Inferior parietal cortex (tissue), 1 donor: ENCODE measurements around the gene OXNAD1.
A peak's percentile ranks its signal among the peaks of the same experiment; 100 is the strongest.

ENCODE experiments used
- DNase-seq: peaks from one replicate; pipeline ENCODE4 v3.0.0-alpha.2; 2016; ENCODE audit errors: extremely low spot score

The OXNAD1 gene, protein sequence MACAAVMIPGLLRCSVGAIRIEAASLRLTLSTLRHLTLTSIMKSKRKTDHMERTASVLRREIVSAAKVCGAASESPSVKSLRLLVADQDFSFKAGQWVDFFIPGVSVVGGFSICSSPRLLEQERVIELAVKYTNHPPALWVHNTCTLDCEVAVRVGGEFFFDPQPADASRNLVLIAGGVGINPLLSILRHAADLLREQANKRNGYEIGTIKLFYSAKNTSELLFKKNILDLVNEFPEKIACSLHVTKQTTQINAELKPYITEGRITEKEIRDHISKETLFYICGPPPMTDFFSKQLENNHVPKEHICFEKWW

DNA sequence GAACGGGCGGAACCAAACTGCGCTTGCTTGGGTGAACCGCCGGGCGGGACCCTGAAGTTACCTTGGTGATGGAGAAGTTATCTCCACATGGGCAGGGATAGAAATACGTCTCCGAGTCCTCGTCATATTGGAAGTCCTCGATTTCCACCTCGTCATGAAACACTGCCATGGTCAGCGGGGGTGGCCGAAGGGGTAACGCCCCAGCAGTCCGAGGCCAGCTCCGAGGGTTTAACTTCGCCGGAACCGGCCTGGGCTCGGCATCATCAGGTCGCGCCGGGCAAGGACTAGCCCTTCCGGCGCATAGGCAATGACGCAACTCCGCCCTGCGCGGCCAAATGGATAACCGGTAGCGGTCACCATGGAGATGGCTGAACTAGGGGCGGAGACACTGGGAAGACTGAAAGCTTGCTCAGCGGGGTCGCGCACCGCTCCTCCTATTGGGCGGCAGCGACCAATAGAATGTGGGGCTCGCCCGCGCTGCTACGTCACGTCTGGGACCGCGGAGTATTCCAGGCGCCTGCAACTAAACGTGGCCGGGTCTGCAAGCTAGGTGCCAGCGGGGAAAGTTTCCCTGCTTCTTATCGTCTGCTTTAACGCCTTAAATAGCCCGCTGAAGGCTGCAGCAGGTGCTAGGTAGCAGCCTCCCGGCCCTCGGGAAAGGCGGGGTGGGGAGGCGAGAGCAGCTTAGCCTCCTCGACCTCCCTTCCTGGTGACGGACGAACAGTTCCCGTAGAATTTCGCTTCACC is at the start of gene OXNAD1, which contains the start of gene DPH3:
Gene OXNAD1 (plus strand): TSS at position 505 of the 747 bp plus-strand sequence. CDS start 5,741 bp downstream, outside the sequence.
Gene DPH3 (minus strand): TSS at position 236 of the 747 bp plus-strand sequence. CDS start 67 bp downstream, at position 169.
- peak; percentile 99 for DNase-seq

DNA sequence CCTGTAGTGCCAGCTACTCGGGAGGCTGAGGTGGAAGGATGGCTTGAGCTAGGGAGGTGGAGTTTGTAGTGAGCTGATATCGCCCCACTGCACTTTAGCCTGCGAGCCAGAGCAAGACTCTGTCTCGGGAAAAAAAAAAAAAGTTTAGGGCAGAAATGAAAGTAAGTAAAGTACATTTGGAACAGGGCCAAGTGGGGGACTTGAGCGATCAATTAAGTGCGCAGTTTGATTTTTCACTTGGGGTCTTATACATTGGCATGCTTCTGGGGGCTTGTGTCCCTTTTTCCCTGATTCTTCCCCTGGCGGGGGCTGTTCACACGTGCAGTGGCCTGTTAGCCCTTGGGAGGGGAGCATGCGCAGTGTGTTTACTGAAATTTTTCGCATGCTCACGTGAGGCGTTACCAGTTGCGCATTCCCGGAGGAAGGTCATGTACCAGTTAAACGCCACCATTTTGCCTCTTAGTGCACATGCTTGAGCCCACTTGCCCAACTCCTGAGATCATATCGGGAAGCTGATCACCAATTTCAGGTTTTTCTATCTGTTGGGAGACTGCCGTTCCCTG is 48.6 kb upstream of the OXNAD1 start:
- DNase-seq = no peak

GRCh38 chr3:16219777-16220176 is 45.2 kb upstream of the OXNAD1 start:
- no peak for DNase-seq

- DNase-seq = no peak
Observed at GRCh38 chr3:16221990-16222389, 43.0 kb upstream of the OXNAD1 start.

DNA sequence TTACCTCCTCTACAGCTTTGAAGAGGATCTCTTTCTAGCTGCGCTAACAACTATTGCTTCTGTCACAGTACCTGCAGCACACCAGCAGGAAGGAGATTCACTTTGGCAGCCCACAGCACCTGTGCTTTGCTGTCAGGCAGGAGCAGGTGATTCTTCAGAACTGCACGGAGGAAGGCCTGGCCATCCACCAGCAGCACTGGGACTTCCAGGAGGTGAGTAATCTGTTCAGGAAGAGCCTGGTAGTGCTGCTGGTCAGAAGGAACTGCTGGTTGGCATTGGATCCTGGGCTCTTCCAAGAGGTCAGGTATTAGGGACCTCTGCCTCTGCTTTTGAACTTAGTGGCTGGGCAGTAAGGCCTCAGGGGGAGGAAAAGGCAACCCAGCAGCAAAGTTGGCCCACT is 42.5 kb upstream of the OXNAD1 start:
- DNase-seq = no peak

- no peak for DNase-seq
Observed at GRCh38 chr3:16224325-16224724, 40.7 kb upstream of the OXNAD1 start.

DNA sequence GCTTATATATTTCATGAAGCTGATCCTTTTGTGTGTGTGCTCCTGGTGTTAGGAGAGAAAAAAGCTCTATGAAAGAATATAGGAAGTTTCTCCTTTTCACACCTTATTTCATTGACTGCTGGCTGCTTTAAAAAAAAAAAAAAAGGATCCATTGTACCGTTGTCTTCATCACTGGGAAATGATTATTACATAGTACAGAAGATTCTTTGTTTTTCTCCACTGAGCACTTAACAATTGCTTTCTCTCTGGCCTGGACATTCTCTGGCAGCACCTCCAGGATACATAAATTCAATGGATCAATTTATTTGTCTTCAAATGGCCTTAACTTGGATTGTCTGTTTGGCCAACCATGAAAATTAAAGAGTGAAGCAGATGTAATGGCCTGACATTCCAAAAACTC is 37.4 kb upstream of the OXNAD1 start:
- DNase-seq = no peak

GRCh38 chr3:16229681-16230080 is 35.3 kb upstream of the OXNAD1 start:
- DNase-seq = no peak

DNA sequence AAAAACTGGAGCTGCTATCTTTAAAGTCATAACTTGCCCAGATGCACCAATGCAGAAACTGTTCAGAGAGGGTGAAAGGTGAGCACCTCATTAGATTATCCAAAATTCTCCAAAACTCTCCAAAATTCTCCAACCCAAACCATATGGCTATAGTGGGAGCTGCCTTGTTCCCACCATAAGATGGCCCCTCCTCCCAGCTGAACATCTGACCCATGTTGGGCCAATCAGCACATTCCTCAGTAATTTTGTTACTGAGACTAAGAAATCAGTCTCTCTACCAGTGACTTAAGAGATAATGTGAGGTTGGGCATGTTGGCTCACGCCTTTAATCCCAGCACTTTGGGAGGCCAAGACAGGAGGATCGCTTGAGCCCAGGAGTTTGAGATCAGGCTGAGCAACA is 33.0 kb upstream of the OXNAD1 start:
- DNase-seq = no peak

DNA sequence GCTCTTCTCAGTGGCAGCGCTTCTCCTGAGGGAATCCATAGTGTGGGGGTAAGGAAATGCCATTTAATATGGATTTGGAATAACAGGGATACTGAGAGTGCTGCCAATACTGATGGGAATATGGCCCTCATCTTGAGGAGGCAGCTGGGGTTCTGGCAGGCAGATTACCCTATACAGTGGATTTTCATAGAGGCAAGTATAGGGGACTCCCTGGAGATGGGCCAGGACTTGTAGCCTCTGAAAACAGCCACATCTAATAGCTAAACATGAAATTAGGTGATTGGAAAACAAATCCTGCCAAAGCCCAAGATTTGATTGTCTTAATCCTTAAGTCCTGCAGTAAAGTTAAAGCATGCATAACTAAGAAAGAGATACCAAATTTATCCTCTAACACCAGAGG is 31.2 kb upstream of the OXNAD1 start:
- DNase-seq = no peak

DNA sequence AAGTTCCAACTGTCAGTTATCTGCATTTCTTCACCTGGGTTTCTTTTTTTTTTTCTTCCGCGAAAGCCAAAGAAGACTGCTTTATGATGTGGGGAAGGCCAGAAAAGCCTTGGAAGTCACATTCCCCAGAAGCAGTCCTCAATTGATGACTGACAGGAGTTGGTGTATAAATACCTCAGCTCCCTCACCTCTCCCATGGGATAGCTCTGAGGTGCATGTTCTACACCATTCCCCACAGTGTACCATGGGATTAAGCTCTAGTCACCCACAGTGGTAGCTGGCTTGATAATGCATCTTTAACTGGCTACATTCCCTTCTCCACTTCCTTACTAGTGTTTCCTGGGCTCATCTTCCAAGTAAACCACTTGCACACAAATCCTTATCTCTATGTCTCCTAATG is 30.7 kb upstream of the OXNAD1 start:
- no peak for DNase-seq

GRCh38 chr3:16236030-16236639 is 28.9 kb upstream of the OXNAD1 start:
- DNase-seq = no peak

GRCh38 chr3:16236856-16237393 is 28.1 kb upstream of the OXNAD1 start:
- DNase-seq = no peak

DNA sequence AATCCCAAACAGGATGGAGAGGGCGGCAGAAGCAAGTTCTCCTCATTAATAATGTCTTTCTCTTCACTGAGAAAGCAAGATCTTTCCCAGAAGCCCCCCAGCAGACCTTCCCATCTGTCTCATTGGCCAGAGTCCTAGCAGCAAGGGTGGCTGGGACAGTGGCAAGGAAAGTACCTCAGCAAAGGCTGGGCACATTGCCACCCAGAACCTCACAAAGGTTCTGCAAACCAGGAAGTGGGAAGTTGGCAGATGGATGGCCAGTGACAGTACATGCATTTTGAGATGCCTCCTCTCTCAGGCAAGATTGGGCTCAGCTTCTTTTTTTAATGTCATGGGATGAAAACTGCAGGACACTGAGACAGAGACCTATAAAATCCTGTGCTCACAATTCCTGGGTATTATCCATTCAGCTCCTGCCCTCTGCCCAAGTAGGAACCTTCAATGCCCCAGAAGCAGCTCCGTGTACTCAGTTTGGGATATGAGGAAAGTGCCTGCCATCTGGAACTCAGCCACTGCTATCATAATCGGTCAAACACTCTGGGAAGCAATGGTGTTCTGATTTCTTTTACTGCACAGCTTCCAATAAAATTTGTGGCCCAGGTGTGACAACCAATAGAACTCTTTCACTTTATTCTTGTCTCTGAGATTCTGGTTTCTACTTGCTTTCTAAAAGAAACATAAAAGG is 25.8 kb upstream of the OXNAD1 start:
- DNase-seq = no peak

- DNase-seq = no peak
Observed at GRCh38 chr3:16239780-16240179, 25.2 kb upstream of the OXNAD1 start.

GRCh38 chr3:16240229-16241023 is 24.6 kb upstream of the OXNAD1 start:
- no peak for DNase-seq

DNA sequence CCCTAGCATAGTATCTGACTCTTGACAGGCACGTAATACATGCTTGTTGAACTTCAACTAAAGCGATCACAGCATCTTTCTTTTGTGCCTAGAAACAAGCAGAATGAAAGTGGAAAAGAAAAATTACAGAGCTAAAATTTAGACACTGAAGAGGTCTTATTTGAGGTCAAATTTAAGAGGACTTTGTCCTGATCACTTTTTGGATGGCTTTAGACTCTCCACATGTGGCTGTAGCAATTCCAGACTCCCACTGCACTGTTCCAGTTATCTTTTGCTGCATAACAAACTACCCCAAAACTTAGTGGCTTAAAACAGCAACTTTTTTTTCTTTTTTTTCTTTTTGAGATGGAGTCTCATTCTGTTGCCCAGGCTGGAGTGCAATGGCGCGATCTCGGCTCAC is 23.8 kb upstream of the OXNAD1 start:
- no peak for DNase-seq

GRCh38 chr3:16242177-16242576 is 22.8 kb upstream of the OXNAD1 start:
- DNase-seq = no peak

DNA sequence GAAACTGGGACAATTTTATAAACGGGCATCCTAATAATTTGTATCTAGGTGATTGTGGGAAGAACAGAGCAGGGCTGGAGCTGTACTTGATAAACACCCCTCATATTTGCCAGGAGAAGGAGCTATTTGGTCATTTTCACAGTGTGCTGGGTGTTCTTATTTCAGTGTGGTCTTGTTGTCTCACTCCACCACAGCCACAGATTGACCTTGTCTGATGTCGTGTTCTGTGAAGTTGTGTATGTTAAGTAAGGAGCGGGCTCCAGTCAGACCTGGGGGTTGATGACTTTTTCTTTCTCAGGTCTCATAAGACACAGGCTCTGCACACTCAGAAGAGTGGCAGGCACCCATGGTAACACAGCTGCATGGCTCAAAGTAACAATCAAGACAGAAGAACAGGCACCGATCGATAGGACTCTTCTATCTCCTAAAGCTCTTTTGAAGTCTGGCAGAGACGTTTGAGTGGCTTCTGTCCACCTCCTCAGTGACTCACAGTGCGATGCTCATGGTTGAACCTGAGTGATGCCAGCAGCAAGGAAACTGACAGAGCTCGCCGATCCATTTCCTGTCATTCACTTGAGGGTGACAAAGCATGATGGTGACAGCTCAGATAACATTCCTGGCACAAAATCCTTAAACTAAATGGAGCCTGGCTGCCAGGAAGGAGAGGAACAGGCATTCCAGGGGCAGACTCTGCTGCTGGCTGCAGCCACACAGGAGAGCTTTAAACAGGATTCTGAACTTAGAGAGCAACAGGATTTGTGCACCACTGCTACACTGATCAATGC is 21.1 kb upstream of the OXNAD1 start:
- DNase-seq = no peak

DNA sequence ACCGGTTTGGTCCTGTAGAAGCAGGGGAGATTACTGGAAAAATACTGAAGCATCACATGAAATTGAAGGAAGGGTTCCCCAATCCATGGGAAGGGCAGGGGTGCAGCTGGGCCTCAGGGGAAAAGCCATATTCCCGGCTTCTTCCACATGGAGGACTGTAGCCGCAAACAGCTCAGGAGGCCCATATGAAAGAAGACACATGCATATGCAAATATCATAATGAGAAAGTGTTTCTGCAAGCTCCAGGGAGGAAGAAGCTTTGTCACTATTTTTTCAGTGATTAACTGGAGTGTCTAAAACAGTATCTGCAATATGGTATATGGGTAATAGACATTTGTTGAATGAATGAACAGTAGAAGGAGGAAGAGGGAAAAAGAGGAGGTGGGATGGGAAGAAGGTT is 19.4 kb upstream of the OXNAD1 start:
- no peak for DNase-seq
